WTC11 (cell line): ENCODE data around the gene KIF19. TPM values are rescaled to one million over a fixed set of nuclear protein-coding genes. Genes with fewer than 3 reads are reported as not detected.

Experiments used
- ATAC-seq: fragments of 200-7000 bp; cut with Tn5 transposase; 2 replicates; pipeline ENCODE4 v1.10.0; 2021; ENCODE audit warnings: mild to moderate bottlenecking, moderate library complexity
- CTCF ChIA-PET: fragments of 300-600 bp; sonication (Branson Sonifier 250); formaldehyde crosslinking; loops from one replicate; lab custom pipeline; 2021; ENCODE audit warnings: antibody characterized with exemption; lab: Charles Lee
- POLR2A ChIA-PET: fragments of 350-600 bp; sonication (Branson Sonifier 250); formaldehyde crosslinking; loops from one replicate; lab custom pipeline; 2021; ENCODE audit warnings: antibody characterized with exemption; lab: Charles Lee
- DNase-seq: peaks from one replicate; pipeline ENCODE4 v3.0.0; 2021; ENCODE audit warnings: low spot score
- H3K27ac Mint-ChIP-seq: 2 replicates; pipeline ENCODE4 v1.8.0; 2021; ENCODE audit warnings: mixed read lengths
- H3K27me3 Mint-ChIP-seq: 2 replicates; pipeline ENCODE4 v1.8.0; 2021; ENCODE audit warnings: low read depth, mild to moderate bottlenecking, moderate library complexity, mixed read lengths
- H3K36me3 Mint-ChIP-seq: 2 replicates; pipeline ENCODE4 v1.8.0; 2021; ENCODE audit warnings: mixed read lengths
- H3K4me1 Mint-ChIP-seq: 2 replicates; pipeline ENCODE4 v1.8.0; 2022; ENCODE audit warnings: mixed read lengths
- H3K4me3 Mint-ChIP-seq: 2 replicates; pipeline ENCODE4 v1.8.0; 2021; ENCODE audit warnings: mild to moderate bottlenecking, moderate library complexity, mixed read lengths
- H3K9me3 Mint-ChIP-seq: 2 replicates; pipeline ENCODE4 v1.8.0; 2021; ENCODE audit warnings: mixed read lengths
- CREM ChIP-seq: sonication (generic); formaldehyde crosslinking; IDR thresholded peaks from 2 replicates; pipeline ENCODE4 v1.8.1; 2022; ENCODE audit warnings: mild to moderate bottlenecking, missing genetic modification reagents, moderate library complexity
- ELF4 ChIP-seq: sonication (generic); formaldehyde crosslinking; IDR thresholded peaks from 2 replicates; pipeline ENCODE4 v1.8.1; 2022; ENCODE audit warnings: low read depth, mild to moderate bottlenecking, moderate library complexity, missing genetic modification reagents
- ESRRA ChIP-seq: sonication (generic); formaldehyde crosslinking; IDR thresholded peaks from 2 replicates; pipeline ENCODE4 v1.8.1; 2022; ENCODE audit warnings: mild to moderate bottlenecking, missing genetic modification reagents, borderline replicate concordance
- FOXJ3 ChIP-seq: sonication (generic); formaldehyde crosslinking; IDR thresholded peaks from 2 replicates; pipeline ENCODE4 v1.9.0; 2021; ENCODE audit warnings: missing genetic modification reagents, mild to moderate bottlenecking, borderline replicate concordance
- GRHL2 ChIP-seq: fragments of 250-450 bp; sonication (Bioruptor Pico); IDR thresholded peaks from 2 replicates; pipeline ENCODE4 v1.8.0; 2022; ENCODE audit warnings: mild to moderate bottlenecking, moderate library complexity; ENCODE audit not compliant: insufficient replicate concordance, severe bottlenecking
- HMGA2 ChIP-seq: fragments of 250-450 bp; sonication (Bioruptor Pico); IDR thresholded peaks from 2 replicates; pipeline ENCODE4 v1.4.0; 2021; ENCODE audit warnings: mild to moderate bottlenecking, moderate library complexity
- NFATC4 ChIP-seq: fragments of 250-450 bp; sonication (Bioruptor Pico); IDR thresholded peaks from 2 replicates; pipeline ENCODE4 v1.9.0; 2021; ENCODE audit warnings: mild to moderate bottlenecking
- NR1H2 ChIP-seq: sonication (generic); formaldehyde crosslinking; IDR thresholded peaks from 2 replicates; pipeline ENCODE4 v1.9.0; 2021; ENCODE audit warnings: mild to moderate bottlenecking, moderate library complexity, missing genetic modification reagents
- RORB ChIP-seq: fragments of 250-450 bp; sonication (Bioruptor Pico); IDR thresholded peaks from 2 replicates; pipeline ENCODE4 v1.9.0; 2021; ENCODE audit warnings: mild to moderate bottlenecking
- TEAD1 ChIP-seq: sonication (generic); formaldehyde crosslinking; IDR thresholded peaks from 2 replicates; pipeline ENCODE4 v1.8.0; 2022; ENCODE audit warnings: mild to moderate bottlenecking, missing genetic modification reagents
- TEAD4 ChIP-seq: sonication (generic); formaldehyde crosslinking; IDR thresholded peaks from 2 replicates; pipeline ENCODE4 v1.8.0; 2022; ENCODE audit warnings: mild to moderate bottlenecking, missing genetic modification reagents
- ZNF232 ChIP-seq: sonication (generic); formaldehyde crosslinking; IDR thresholded peaks from 2 replicates; pipeline ENCODE4 v1.8.0; 2022; ENCODE audit warnings: mild to moderate bottlenecking, missing genetic modification reagents
- ZNF317 ChIP-seq: sonication (generic); formaldehyde crosslinking; IDR thresholded peaks from 2 replicates; pipeline ENCODE4 v1.8.1; 2023; ENCODE audit warnings: low read depth, mild to moderate bottlenecking, moderate library complexity, missing genetic modification reagents, borderline replicate concordance
- total RNA-seq: library from RNA; stranded (reverse); gene quantifications from 3 replicates; pipeline ENCODE4 v1.2.3, GENCODE V29; 2021
- TF ChIP-seq, protein P1 (sequence below): fragments of 250-450 bp; sonication (Bioruptor Pico); IDR thresholded peaks from 2 replicates; pipeline ENCODE4 v1.9.0; 2021; ENCODE audit warnings: moderate library complexity, mild to moderate bottlenecking, inconsistent platforms, borderline replicate concordance
- TF ChIP-seq, protein P2 (sequence below): fragments of 250-450 bp; sonication (Bioruptor Pico); IDR thresholded peaks from 2 replicates; pipeline ENCODE4 v1.9.0; 2021; ENCODE audit warnings: mild to moderate bottlenecking, borderline replicate concordance
- TF ChIP-seq, protein P3 (sequence below): sonication (generic); formaldehyde crosslinking; IDR thresholded peaks from 2 replicates; pipeline ENCODE4 v1.8.1; 2023; ENCODE audit warnings: mild to moderate bottlenecking, missing genetic modification reagents, moderate library complexity
- TF ChIP-seq, protein P4 (sequence below): sonication (generic); formaldehyde crosslinking; IDR thresholded peaks from 2 replicates; pipeline ENCODE4 v1.8.1; 2022; ENCODE audit warnings: low read depth, mild to moderate bottlenecking, moderate library complexity, missing genetic modification reagents, borderline replicate concordance
- TF ChIP-seq, protein P5 (sequence below): fragments of 250-450 bp; sonication (Bioruptor Pico); conservative IDR thresholded peaks from 2 replicates; pipeline ENCODE4 v1.9.0; 2021; ENCODE audit warnings: mild to moderate bottlenecking
- TF ChIP-seq, protein P6 (sequence below): fragments of 200-600 bp; IDR thresholded peaks from 2 replicates; pipeline ENCODE4 v1.8.0; 2022; ENCODE audit warnings: antibody characterized with exemption

KIF19 gene
- total RNA-seq, 1 experiment from 2014 or later, result 0.44 TPM

DNA sequence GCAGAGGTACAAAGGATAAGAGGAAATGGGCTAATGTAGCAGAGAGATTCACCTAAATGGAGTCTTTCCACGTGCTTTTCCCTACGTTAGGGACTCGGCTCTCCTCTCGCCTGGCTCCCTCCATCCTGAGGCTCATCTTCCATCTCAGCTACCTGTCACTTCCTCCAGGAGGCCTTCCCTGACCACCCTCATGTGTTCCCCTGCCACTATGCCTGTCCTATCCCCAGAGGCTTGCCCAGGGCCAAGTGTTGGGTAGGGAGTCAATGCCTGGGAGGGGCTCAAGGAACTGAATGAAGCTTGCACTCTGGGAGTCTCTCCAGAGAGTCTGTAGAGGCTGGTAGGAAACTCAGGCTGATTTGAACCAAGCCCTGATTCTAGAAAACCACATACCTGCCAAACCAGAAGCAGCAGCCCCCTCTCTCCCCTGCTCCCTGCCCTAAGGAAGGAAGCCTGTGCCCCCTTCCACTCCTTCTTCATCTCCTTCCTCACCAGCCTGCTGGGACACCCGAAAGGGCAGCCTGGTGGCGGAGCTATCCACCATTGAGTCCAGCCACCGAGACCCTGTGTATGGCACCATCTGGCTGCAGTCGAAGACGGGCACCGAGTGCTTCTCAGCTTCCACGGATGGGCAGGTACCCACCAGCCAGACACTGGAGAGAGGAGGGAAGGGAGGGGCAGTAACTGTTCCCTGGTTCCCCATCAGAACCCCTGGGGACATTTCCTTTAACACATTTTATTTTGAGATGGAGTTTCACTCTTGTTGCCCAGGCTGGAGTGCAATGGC is 26.6 kb upstream of the KIF19 start:
- POLR2A ChIA-PET, result no interaction called here
- Mint-ChIP-seq H3K27ac (no peak overlapping the region), H3K9me3 (peaks cover 4% of the 10 kb centered on the region), H3K4me1 (no peaks in the 10 kb centered on the region), H3K36me3 (no peaks in the 10 kb centered on the region), H3K4me3 (no peak overlapping the region), H3K27me3 (peaks cover 2% of the 10 kb centered on the region; the same call in 1 of the 2 replicates)
- TF ChIP-seq, protein P1, sequence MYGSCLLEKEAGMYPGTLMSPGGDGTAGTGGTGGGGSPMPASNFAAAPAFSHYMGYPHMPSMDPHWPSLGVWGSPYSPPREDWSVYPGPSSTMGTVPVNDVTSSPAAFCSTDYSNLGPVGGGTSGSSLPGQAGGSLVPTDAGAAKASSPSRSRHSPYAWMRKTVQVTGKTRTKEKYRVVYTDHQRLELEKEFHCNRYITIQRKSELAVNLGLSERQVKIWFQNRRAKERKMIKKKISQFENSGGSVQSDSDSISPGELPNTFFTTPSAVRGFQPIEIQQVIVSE, result no peak
- TF ChIP-seq GRHL2 (CRISPR knock-in tag) (no peak), CREM (no peak)
- CTCF ChIA-PET, result interaction anchor here (0.6 to 8.3 kb wide), 8 partner anchors 14 to 301 kb away, joined by 3 to 112 read pairs (median 10); partner anchors contain the start of genes BTBD17 and GPR142
- DNase-seq (no peak), ATAC-seq (no peak)

DNA sequence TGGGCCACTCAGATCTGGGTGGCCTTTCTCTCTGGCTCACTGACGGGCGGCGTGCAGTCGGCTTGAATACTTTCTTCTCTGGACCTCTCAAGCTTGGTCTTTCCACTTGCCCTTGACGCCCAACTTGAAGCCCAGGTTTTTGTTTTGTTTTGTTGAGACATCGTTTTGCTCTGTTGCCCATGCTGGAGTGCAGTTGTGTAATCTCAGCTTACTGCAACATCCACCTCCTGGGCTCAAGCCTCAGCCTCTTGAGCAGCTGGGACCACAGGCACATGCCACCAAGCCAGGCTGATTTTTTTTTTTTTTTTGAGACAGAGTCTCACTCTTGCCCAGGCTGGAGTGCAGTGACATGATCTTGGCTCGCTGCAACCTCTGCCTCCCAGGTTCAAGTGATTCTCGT is 22.7 kb upstream of the KIF19 start:
- ChIA-PET POLR2A (interaction anchor here (0.7 kb wide), 1 partner anchor 243 kb away, joined by 4 read pairs; the partner anchor contains the start of gene CD300C), CTCF (interaction anchor here (0.9 to 3.8 kb wide), 8 partner anchors 11 to 76 kb away, joined by 3 to 37 read pairs (median 8); partner anchors contain the start of gene BTBD17)
- peaks cover 2% of the 10 kb centered on the region; the same call in 1 of the 2 replicates for H3K27me3 Mint-ChIP-seq
- no peaks in the 10 kb centered on the region for H3K4me1 Mint-ChIP-seq
- no peak overlapping the region for H3K4me3 Mint-ChIP-seq
- no peak overlapping the region for H3K27ac Mint-ChIP-seq
- H3K36me3 Mint-ChIP-seq, result no peaks in the 10 kb centered on the region
- no peaks in the 10 kb centered on the region for H3K9me3 Mint-ChIP-seq
- no peak for ATAC-seq
- TF ChIP-seq, protein P2, sequence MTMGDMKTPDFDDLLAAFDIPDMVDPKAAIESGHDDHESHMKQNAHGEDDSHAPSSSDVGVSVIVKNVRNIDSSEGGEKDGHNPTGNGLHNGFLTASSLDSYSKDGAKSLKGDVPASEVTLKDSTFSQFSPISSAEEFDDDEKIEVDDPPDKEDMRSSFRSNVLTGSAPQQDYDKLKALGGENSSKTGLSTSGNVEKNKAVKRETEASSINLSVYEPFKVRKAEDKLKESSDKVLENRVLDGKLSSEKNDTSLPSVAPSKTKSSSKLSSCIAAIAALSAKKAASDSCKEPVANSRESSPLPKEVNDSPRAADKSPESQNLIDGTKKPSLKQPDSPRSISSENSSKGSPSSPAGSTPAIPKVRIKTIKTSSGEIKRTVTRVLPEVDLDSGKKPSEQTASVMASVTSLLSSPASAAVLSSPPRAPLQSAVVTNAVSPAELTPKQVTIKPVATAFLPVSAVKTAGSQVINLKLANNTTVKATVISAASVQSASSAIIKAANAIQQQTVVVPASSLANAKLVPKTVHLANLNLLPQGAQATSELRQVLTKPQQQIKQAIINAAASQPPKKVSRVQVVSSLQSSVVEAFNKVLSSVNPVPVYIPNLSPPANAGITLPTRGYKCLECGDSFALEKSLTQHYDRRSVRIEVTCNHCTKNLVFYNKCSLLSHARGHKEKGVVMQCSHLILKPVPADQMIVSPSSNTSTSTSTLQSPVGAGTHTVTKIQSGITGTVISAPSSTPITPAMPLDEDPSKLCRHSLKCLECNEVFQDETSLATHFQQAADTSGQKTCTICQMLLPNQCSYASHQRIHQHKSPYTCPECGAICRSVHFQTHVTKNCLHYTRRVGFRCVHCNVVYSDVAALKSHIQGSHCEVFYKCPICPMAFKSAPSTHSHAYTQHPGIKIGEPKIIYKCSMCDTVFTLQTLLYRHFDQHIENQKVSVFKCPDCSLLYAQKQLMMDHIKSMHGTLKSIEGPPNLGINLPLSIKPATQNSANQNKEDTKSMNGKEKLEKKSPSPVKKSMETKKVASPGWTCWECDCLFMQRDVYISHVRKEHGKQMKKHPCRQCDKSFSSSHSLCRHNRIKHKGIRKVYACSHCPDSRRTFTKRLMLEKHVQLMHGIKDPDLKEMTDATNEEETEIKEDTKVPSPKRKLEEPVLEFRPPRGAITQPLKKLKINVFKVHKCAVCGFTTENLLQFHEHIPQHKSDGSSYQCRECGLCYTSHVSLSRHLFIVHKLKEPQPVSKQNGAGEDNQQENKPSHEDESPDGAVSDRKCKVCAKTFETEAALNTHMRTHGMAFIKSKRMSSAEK (CRISPR knock-in tag), result no peak
- TF ChIP-seq RORB (CRISPR knock-in tag), result no peak
- no peak for TF ChIP-seq NR1H2 (CRISPR knock-in tag)
- TF ChIP-seq ESRRA (CRISPR knock-in tag), result no peak
- TF ChIP-seq, protein P3, sequence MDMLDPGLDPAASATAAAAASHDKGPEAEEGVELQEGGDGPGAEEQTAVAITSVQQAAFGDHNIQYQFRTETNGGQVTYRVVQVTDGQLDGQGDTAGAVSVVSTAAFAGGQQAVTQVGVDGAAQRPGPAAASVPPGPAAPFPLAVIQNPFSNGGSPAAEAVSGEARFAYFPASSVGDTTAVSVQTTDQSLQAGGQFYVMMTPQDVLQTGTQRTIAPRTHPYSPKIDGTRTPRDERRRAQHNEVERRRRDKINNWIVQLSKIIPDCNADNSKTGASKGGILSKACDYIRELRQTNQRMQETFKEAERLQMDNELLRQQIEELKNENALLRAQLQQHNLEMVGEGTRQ (CRISPR knock-in tag), result no peak
- TF ChIP-seq, all 79 proteins: peak for 0
- DNase-seq, result no peak

DNA sequence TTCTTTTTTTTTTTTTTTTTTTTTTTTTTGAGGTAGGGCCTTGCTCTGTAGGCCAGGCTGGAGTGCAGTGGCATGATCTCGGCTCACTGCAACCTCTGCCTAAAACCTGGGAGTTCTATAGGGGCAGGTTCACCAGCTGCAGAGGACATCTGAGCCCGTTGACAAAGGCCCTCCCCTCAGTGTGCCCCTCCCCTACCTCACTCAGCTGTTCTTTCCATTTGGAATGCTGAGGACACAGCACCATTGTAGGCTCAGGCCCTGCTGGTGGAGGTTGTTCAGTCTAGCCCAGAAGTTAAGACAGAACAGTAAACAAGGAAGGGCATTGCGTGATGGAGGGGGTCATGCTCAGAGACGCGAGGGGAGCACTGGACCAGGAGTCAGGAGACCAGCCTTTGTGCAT is 21.8 kb upstream of the KIF19 start:
- no peak overlapping the region for H3K4me3 Mint-ChIP-seq
- no peaks in the 10 kb centered on the region for H3K4me1 Mint-ChIP-seq
- no peaks in the 10 kb centered on the region for H3K36me3 Mint-ChIP-seq
- DNase-seq, result no peak
- CTCF ChIA-PET, result interaction anchor here (0.5 to 3.8 kb wide), 8 partner anchors 19 to 229 kb away, joined by 3 to 37 read pairs (median 8); partner anchors contain the start of gene BTBD17
- no peak overlapping the region for H3K27ac Mint-ChIP-seq
- H3K27me3 Mint-ChIP-seq, result peaks cover 2% of the 10 kb centered on the region; the same call in 1 of the 2 replicates
- no peak for ATAC-seq
- H3K9me3 Mint-ChIP-seq, result no peaks in the 10 kb centered on the region
- POLR2A ChIA-PET, result interaction anchor here (0.7 kb wide), 1 partner anchor 242 kb away, joined by 4 read pairs; the partner anchor contains the start of gene CD300C
- no peak for TF ChIP-seq TEAD1 (CRISPR knock-in tag)
- no peak for TF ChIP-seq NFATC4 (CRISPR knock-in tag)
- no peak for TF ChIP-seq GRHL2 (CRISPR knock-in tag)
- TF ChIP-seq ZNF317 (CRISPR knock-in tag), result no peak
- no peak for TF ChIP-seq ZNF232
- TF ChIP-seq, protein P4, sequence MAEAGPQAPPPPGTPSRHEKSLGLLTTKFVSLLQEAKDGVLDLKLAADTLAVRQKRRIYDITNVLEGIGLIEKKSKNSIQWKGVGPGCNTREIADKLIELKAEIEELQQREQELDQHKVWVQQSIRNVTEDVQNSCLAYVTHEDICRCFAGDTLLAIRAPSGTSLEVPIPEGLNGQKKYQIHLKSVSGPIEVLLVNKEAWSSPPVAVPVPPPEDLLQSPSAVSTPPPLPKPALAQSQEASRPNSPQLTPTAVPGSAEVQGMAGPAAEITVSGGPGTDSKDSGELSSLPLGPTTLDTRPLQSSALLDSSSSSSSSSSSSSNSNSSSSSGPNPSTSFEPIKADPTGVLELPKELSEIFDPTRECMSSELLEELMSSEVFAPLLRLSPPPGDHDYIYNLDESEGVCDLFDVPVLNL (CRISPR knock-in tag), result no peak
- TF ChIP-seq ELF4 (CRISPR knock-in tag), result no peak
- TF ChIP-seq FOXJ3, result no peak
- TF ChIP-seq TEAD4 (CRISPR knock-in tag), result no peak
- TF ChIP-seq, protein P5, sequence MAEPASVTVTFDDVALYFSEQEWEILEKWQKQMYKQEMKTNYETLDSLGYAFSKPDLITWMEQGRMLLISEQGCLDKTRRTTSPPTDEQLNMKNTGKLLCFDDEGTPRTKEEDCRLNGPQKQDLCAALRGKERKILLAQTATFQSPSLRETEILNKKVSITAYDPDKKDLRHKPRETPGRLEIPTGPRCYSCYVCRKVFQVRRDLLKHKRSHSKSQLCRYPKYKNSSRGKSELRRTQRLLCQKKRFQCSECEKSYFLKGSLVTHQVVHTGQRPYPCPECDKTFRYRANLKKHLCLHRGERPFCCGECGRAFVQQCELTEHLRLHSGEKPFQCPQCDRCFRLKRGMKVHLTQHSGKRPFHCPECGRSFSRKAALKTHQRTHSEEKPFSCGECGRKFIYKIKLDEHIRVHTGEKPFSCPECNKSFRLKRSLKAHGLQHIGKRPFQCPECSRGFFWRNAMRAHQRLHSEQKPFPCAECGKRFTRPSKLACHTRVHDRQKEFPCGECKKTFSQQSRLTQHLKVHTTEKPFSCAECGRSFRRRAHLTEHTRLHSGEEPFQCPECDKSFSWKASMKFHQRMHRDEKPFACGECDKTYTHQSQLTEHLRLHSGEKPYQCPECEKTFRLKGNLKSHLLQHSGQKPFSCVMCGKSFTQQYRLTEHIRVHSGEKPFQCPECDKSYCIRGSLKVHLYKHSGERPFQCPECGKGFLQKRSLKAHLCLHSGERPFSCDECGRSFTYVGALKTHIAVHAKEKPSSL (CRISPR knock-in tag), result no peak
- TF ChIP-seq, protein P6, sequence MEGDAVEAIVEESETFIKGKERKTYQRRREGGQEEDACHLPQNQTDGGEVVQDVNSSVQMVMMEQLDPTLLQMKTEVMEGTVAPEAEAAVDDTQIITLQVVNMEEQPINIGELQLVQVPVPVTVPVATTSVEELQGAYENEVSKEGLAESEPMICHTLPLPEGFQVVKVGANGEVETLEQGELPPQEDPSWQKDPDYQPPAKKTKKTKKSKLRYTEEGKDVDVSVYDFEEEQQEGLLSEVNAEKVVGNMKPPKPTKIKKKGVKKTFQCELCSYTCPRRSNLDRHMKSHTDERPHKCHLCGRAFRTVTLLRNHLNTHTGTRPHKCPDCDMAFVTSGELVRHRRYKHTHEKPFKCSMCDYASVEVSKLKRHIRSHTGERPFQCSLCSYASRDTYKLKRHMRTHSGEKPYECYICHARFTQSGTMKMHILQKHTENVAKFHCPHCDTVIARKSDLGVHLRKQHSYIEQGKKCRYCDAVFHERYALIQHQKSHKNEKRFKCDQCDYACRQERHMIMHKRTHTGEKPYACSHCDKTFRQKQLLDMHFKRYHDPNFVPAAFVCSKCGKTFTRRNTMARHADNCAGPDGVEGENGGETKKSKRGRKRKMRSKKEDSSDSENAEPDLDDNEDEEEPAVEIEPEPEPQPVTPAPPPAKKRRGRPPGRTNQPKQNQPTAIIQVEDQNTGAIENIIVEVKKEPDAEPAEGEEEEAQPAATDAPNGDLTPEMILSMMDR, result no peak
- no peak for TF ChIP-seq HMGA2
